Large intestine (tissue), 3 donors: Measurements from ENCODE around the gene GKN1. TPM values are rescaled to one million over a fixed set of nuclear protein-coding genes. Genes with fewer than 3 reads are reported as not detected.

Experiments used
- DNase-seq, 2 donors: peaks; one replicate each; pipeline versions ENCODE4 v3.0.0 to v3.0.0-alpha.2; 2013
- H3K27ac ChIP-seq: one replicate; pipeline ENCODE4 v1.5.1; 2013; ENCODE audit warnings: low read length
- H3K27me3 ChIP-seq: 2 replicates; pipeline ENCODE4 v1.6.1; 2013; ENCODE audit warnings: low read length; ENCODE audit not compliant: control insufficient read depth, insufficient read depth
- H3K36me3 ChIP-seq: 2 replicates; pipeline ENCODE4 v1.6.1; 2013; ENCODE audit warnings: low read length; ENCODE audit not compliant: control insufficient read depth, insufficient read depth
- H3K4me1 ChIP-seq: one replicate; pipeline ENCODE4 v1.6.1; 2013; ENCODE audit warnings: low read length; ENCODE audit not compliant: control insufficient read depth, insufficient read depth
- H3K4me3 ChIP-seq: one replicate; pipeline ENCODE4 v1.5.1; 2013; ENCODE audit warnings: low read length
- H3K9me3 ChIP-seq: one replicate; pipeline ENCODE4 v1.6.1; 2013; ENCODE audit warnings: mild to moderate bottlenecking, low read depth, low read length, moderate library complexity; ENCODE audit not compliant: control insufficient read depth
- WGBS: methylation state at CpG from one replicate; pipeline ENCODE4 v1.1.5; 2013; ENCODE audit warnings: low lambda C conversion rate; ENCODE audit not compliant: insufficient coverage; 5-methylcytosine and 5-hydroxymethylcytosine counted together
- polyA plus RNA-seq: library from polyadenylated mRNA; unstranded; fragments of 120-200 nt; gene quantifications from one replicate; pipeline ENCODE4 v1.2.1, GENCODE V29; 2013

The GKN1 gene
- polyA plus RNA-seq, 1 donor, result not detected

DNA sequence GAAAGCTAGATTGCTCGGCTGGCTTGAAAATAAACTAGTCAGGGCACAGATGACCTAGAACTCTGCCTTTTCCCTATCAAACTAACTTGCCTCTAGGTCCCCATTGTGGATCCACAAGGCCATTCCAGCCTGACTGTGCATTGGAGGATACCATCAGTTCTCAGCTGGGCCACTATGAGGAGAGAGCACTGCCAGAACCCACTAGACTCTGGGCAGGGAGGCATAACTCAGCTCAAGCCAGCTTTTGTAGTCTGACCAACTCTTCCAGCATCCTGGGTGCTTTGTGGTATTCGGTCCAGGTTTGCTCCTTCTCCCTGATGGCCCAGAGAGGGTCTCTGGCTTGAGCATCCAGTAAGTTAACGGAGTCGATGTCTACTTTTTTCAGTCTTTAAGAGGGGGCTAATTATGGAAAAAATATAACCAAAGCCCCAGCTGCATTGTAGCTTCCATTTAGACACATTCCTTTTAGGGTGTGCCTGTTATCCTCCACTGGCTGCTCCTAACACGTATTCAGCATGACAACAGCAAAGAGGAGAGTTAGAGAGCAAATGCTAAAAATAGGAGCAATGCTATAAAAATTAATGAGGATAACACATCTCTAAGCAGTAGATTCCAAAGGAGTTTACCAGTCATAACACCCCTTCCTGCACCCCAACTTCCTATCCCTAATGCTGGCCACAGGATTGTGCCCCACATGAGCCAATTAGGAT is 36.9 kb upstream of the GKN1 start:
- H3K36me3 ChIP-seq, result no peaks in the 10 kb centered on the region
- WGBS, result 83% methylated on average over 1 of the region's 5 CpGs
- DNase-seq, result no peak
- H3K27ac ChIP-seq, result no peak overlapping the region
- no peaks in the 10 kb centered on the region for H3K4me1 ChIP-seq
- H3K9me3 ChIP-seq, result peaks cover 4% of the 10 kb centered on the region
- no peak overlapping the region for H3K4me3 ChIP-seq
- H3K27me3 ChIP-seq, result no peaks in the 10 kb centered on the region

GRCh38 chr2:68938938-68939337 is 35.5 kb upstream of the GKN1 start:
- no peak for DNase-seq
- Histone ChIP-seq H3K27me3 (no peaks in the 10 kb centered on the region), H3K36me3 (no peaks in the 10 kb centered on the region), H3K9me3 (peaks cover 4% of the 10 kb centered on the region), H3K27ac (no peak overlapping the region), H3K4me1 (no peaks in the 10 kb centered on the region), H3K4me3 (no peak overlapping the region)
- WGBS, result no CpG with 5 or more reads among the region's 3 CpGs

DNA sequence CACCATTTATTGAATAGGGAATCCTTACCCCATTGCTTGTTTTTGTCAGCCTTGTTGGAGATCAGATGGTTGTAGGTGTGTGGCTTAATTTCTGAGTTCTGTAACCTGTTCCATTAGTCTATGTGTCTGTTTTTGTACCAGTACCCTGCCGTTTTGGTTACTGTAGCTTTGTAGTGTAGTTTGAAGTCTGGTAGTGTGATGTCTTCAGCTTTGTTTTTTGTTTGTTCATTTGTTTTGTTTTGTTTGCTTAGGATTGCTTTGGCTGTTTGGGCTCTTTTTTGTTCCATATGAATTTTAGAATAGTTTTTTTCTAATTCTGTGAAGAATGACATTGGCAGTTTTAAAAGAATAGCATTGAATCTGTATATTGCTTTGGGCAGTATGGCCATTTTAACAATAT is 34.5 kb upstream of the GKN1 start:
- H3K27me3 ChIP-seq, result no peaks in the 10 kb centered on the region
- DNase-seq, result no peak
- no peaks in the 10 kb centered on the region for H3K4me1 ChIP-seq
- H3K36me3 ChIP-seq, result no peaks in the 10 kb centered on the region
- no peak overlapping the region for H3K27ac ChIP-seq
- H3K4me3 ChIP-seq, result no peak overlapping the region
- WGBS, result no CpG with 5 or more reads among the region's 1 CpG
- H3K9me3 ChIP-seq, result peaks cover 4% of the 10 kb centered on the region

DNA sequence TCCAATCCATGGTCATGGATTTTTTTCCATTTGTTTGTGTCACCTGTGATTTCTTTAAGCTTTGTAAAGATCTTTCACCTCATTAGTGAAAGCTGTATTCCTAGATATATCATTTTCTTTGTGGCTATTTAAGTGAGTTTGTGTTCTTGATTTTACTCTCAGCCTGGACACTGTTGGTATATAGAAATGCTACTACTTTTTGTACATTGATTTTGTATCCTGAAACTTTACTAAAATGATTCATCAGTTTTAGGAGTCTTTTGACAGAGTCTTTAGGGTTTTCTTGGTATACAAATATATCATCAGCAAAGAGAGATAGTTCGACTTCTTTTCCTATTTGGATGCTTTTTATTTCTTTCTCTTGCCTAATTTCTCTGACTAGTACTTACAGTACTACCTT is 34.1 kb upstream of the GKN1 start:
- Histone ChIP-seq H3K36me3 (no peaks in the 10 kb centered on the region), H3K27ac (no peak overlapping the region), H3K4me3 (no peak overlapping the region), H3K27me3 (no peaks in the 10 kb centered on the region), H3K9me3 (peaks cover 4% of the 10 kb centered on the region), H3K4me1 (no peaks in the 10 kb centered on the region)
- DNase-seq, result no peak
- 88% methylated on average over 1 of the region's 1 CpG for WGBS

DNA sequence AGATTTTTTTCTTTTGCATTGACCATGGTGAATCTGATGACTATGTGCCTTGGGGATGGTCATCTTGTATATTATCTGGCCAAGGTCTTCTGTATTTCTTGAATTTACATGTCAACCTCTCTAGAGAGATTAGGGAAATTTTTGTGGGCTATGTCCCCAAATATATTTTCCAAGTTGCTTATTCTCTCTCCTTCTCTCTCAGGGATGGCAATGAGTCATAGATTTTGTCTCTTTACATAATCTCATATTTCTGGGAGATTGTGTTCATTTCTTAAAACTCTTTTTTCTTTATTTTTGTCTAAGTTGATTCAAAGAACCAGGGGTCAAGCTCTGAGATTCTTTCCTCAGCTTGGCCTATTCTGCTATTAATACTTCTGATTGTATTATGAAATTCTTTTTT is 31.6 kb upstream of the GKN1 start:
- no peak for DNase-seq
- Histone ChIP-seq H3K36me3 (no peaks in the 10 kb centered on the region), H3K9me3 (peaks cover 4% of the 10 kb centered on the region), H3K4me1 (no peaks in the 10 kb centered on the region), H3K4me3 (no peak overlapping the region), H3K27me3 (no peaks in the 10 kb centered on the region), H3K27ac (no peak overlapping the region)

GRCh38 chr2:68943581-68944568 is 30.6 kb upstream of the GKN1 start:
- no CpG with 5 or more reads among the region's 27 CpGs for WGBS
- peak; percentile 30 to 50 for DNase-seq
- Histone ChIP-seq H3K4me1 (no peaks in the 10 kb centered on the region), H3K27me3 (no peaks in the 10 kb centered on the region), H3K4me3 (no peak overlapping the region), H3K9me3 (peaks cover 4% of the 10 kb centered on the region), H3K36me3 (no peaks in the 10 kb centered on the region), H3K27ac (no peak overlapping the region)

DNA sequence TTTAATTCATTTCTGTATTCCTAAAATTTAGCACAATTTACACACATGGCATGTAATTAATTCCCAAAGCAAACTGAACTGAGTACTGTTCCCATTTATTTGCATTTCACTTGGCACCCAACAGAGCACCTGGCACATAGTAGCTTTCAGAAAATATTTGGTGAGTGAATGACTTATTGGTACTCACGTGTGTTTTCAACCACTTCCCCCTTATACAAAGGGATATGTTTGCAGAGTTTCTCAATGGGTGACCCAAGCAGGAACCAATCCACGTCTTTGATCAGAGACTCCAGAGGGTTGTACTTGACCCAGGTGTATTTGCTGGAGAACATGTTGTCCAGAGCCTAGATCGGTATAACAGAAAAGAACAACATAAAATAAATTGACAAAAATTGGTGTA is 28.3 kb upstream of the GKN1 start:
- DNase-seq, result no peak
- no peak overlapping the region for H3K4me3 ChIP-seq
- no peaks in the 10 kb centered on the region for H3K27me3 ChIP-seq
- no peak overlapping the region for H3K27ac ChIP-seq
- no peaks in the 10 kb centered on the region for H3K36me3 ChIP-seq
- H3K4me1 ChIP-seq, result no peaks in the 10 kb centered on the region
- H3K9me3 ChIP-seq, result no peaks in the 10 kb centered on the region
- WGBS, result no CpG with 5 or more reads among the region's 3 CpGs

DNA sequence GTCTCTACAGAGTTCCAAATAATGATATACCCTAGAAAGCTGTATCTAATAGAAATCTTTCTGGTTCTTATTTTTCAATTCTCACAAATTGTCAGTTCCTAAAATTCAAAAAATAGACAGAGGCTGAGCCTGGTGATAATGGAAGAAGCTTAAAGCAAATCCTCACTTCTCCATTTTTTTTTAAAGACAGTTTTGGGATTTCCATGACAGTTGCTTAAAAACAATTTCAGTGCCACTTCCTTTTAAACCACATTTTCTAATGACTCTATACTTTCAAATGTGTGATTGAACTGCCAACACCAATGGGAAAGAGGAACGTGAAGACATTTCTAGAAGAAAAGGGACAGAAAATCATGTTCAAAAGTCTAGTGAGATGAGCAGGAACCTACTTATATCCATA is 25.7 kb upstream of the GKN1 start:
- H3K4me1 ChIP-seq, result no peaks in the 10 kb centered on the region
- no peaks in the 10 kb centered on the region for H3K36me3 ChIP-seq
- no peak overlapping the region for H3K4me3 ChIP-seq
- H3K27ac ChIP-seq, result no peak overlapping the region
- DNase-seq, result no peak
- no peaks in the 10 kb centered on the region for H3K9me3 ChIP-seq
- 100% methylated on average over 1 of the region's 1 CpG for WGBS
- H3K27me3 ChIP-seq, result no peaks in the 10 kb centered on the region

GRCh38 chr2:68951899-68952298 is 22.5 kb upstream of the GKN1 start:
- H3K9me3 ChIP-seq, result no peaks in the 10 kb centered on the region
- H3K4me1 ChIP-seq, result no peaks in the 10 kb centered on the region
- no peaks in the 10 kb centered on the region for H3K36me3 ChIP-seq
- H3K27ac ChIP-seq, result no peak overlapping the region
- H3K27me3 ChIP-seq, result no peaks in the 10 kb centered on the region
- DNase-seq, result no peak
- no peak overlapping the region for H3K4me3 ChIP-seq
- 70% methylated on average over 2 of the region's 4 CpGs for WGBS

DNA sequence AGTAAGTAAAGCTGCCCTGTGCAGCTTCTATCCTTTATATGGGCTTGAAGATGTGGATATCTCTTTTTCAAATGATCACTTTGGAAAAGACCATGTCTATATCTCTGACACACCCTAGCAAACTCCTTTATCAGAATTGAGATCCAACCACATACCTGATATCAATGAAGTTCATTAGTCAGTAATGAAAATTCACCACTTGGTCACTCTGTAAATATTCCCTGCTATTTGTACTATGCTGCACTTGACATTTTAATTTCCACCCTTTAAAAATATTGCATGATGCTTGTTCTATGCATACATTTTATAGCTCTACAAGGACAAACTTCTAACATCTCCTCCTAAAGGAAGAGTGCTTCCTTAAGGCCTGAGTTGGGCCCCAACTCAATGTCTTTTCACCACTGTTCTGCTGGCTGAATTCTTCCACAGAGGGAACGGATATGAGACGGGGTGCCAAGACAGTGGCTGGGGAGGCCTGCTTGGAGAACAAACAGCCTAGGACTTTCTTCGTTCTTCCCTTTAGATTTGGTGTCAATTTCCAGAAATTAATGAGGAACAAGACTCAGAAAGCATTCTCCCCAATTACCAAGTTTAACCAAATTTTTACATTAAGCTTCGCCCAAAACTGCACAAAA is 21.4 kb upstream of the GKN1 start, which contains the start of gene GKN2:
Gene GKN2 (minus strand): TSS at position 7 of the 635 bp plus-strand sequence. CDS start 32 bp downstream, outside the sequence.
- no peaks in the 10 kb centered on the region for H3K27me3 ChIP-seq
- no peaks in the 10 kb centered on the region for H3K4me1 ChIP-seq
- DNase-seq, result no peak
- WGBS, result 100% methylated on average over 1 of the region's 4 CpGs
- H3K36me3 ChIP-seq, result no peaks in the 10 kb centered on the region
- H3K27ac ChIP-seq, result no peak within 1 kb of the TSS
- H3K9me3 ChIP-seq, result no peaks in the 10 kb centered on the region
- H3K4me3 ChIP-seq, result no peak within 1 kb of the TSS
